Gastroesophageal sphincter (tissue), 3 donors: ENCODE data around the gene EPB41L3.

ENCODE experiments used
- EP300 ChIP-seq: sonication (generic); formaldehyde crosslinking; IDR thresholded peaks from one replicate; pipeline ENCODE4 v1.6.1; 2017; ENCODE audit warnings: antibody characterized with exemption, mild to moderate bottlenecking
- POLR2A ChIP-seq, 2 donors: fragments of 450-650 bp; IDR thresholded peaks; one replicate each; pipeline ENCODE4 v1.6.1; 2017; ENCODE audit warnings: antibody characterized with exemption in 2 of 2, mild to moderate bottlenecking in 2 of 2, moderate library complexity in 1 of 2
- POLR2AphosphoS5 ChIP-seq: sonication (generic); formaldehyde crosslinking; IDR thresholded peaks from one replicate; pipeline ENCODE4 v1.6.1; 2017; ENCODE audit warnings: antibody characterized with exemption
- TF ChIP-seq, protein P1 (sequence below), 4 experiments: fragments of 200-600 bp in 2 of 4; fragments of 450-650 bp in 2 of 4; sonication (generic) in 1 of 4; IDR thresholded peaks; one replicate each; pipeline ENCODE4 v1.5.1; 2017 to 2019; ENCODE audit warnings: antibody characterized with exemption in 4 of 4, mild to moderate bottlenecking in 2 of 4, moderate library complexity in 2 of 4

- TF ChIP-seq, protein P1, sequence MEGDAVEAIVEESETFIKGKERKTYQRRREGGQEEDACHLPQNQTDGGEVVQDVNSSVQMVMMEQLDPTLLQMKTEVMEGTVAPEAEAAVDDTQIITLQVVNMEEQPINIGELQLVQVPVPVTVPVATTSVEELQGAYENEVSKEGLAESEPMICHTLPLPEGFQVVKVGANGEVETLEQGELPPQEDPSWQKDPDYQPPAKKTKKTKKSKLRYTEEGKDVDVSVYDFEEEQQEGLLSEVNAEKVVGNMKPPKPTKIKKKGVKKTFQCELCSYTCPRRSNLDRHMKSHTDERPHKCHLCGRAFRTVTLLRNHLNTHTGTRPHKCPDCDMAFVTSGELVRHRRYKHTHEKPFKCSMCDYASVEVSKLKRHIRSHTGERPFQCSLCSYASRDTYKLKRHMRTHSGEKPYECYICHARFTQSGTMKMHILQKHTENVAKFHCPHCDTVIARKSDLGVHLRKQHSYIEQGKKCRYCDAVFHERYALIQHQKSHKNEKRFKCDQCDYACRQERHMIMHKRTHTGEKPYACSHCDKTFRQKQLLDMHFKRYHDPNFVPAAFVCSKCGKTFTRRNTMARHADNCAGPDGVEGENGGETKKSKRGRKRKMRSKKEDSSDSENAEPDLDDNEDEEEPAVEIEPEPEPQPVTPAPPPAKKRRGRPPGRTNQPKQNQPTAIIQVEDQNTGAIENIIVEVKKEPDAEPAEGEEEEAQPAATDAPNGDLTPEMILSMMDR (IDR thresholded peaks at IDR 0.05), result no peak
- TF ChIP-seq EP300 (no peak), POLR2A (IDR thresholded peaks at IDR 0.05) (no peak), POLR2AphosphoS5 (no peak)
These were observed 92.6 kb downstream of the EPB41L3 start for GRCh38 chr18:5451150-5451549.
